H9 (cell line): ENCODE measurements around the gene ANXA10. TPM values are rescaled to one million over a fixed set of nuclear protein-coding genes. Genes with fewer than 3 reads are reported as not detected.

Source experiments
- DNase-seq: peaks from one replicate; pipeline ENCODE4 v3.0.0-alpha.2; 2017
- H2AFZ ChIP-seq: one replicate; pipeline ENCODE4 v1.6.1; 2013; ENCODE audit warnings: mild to moderate bottlenecking, low read length, control low read depth, moderate library complexity
- H2AK5ac ChIP-seq: 2 replicates; pipeline ENCODE4 v1.6.1; 2013; ENCODE audit warnings: low read length, control low read depth, mixed read lengths; ENCODE audit not compliant: insufficient read length
- H2BK120ac ChIP-seq: one replicate; pipeline ENCODE4 v1.6.1; 2013; ENCODE audit warnings: low read depth, mild to moderate bottlenecking, low read length, control low read depth, inconsistent platforms; ENCODE audit not compliant: poor library complexity, severe bottlenecking
- H2BK12ac ChIP-seq: 2 replicates; pipeline ENCODE4 v1.6.1; 2013; ENCODE audit warnings: low read length, control low read depth, mixed read lengths, low read depth; ENCODE audit not compliant: insufficient read length
- H2BK15ac ChIP-seq: 2 replicates; pipeline ENCODE4 v1.6.1; 2013; ENCODE audit warnings: low read depth, low read length, control low read depth
- H2BK20ac ChIP-seq: one replicate; pipeline ENCODE4 v1.6.1; 2013; ENCODE audit warnings: low read depth, mild to moderate bottlenecking, low read length, control low read depth, inconsistent platforms; ENCODE audit not compliant: poor library complexity, severe bottlenecking
- H2BK5ac ChIP-seq: 2 replicates; pipeline ENCODE4 v1.6.1; 2013; ENCODE audit warnings: low read length, control low read depth, mixed read lengths; ENCODE audit not compliant: insufficient read length
- H3K14ac ChIP-seq: 2 replicates; pipeline ENCODE4 v1.6.1; 2013; ENCODE audit warnings: low read length, control low read depth; ENCODE audit not compliant: insufficient read depth
- H3K18ac ChIP-seq: 2 replicates; pipeline ENCODE4 v1.6.1; 2013; ENCODE audit warnings: low read depth, mild to moderate bottlenecking, mixed read lengths, low read length, control low read depth; ENCODE audit not compliant: insufficient read length
- H3K23ac ChIP-seq: 2 replicates; pipeline ENCODE4 v1.6.1; 2013; ENCODE audit warnings: low read length, control low read depth, mixed read lengths, low read depth; ENCODE audit not compliant: insufficient read length
- H3K23me2 ChIP-seq: 2 replicates; pipeline ENCODE4 v1.6.1; 2013; ENCODE audit warnings: low read depth, mild to moderate bottlenecking, mixed read lengths, low read length, control low read depth; ENCODE audit not compliant: insufficient read length, poor library complexity, severe bottlenecking
- H3K27ac ChIP-seq: 2 replicates; pipeline ENCODE4 v1.5.1; 2013; ENCODE audit warnings: low read length, control low read depth, mixed read lengths, low read depth; ENCODE audit not compliant: insufficient read length
- H3K27me3 ChIP-seq: 2 replicates; pipeline ENCODE4 v1.6.1; 2013; ENCODE audit warnings: low read length, control low read depth, inconsistent platforms; ENCODE audit not compliant: insufficient read depth
- H3K4ac ChIP-seq: 2 replicates; pipeline ENCODE4 v1.6.1; 2013; ENCODE audit warnings: low read depth, mild to moderate bottlenecking, control low read depth, inconsistent platforms, low read length, moderate library complexity
- H3K4me1 ChIP-seq: 2 replicates; pipeline ENCODE4 v1.6.1; 2013; ENCODE audit warnings: low read length, control low read depth, inconsistent platforms; ENCODE audit not compliant: insufficient read depth
- H3K4me2 ChIP-seq: 2 replicates; pipeline ENCODE4 v1.6.1; 2013; ENCODE audit warnings: low read length, control low read depth, mixed read lengths; ENCODE audit not compliant: insufficient read length, insufficient read depth
- H3K56ac ChIP-seq: 2 replicates; pipeline ENCODE4 v1.6.1; 2013; ENCODE audit warnings: low read depth, mild to moderate bottlenecking, mixed read lengths, low read length, control low read depth; ENCODE audit not compliant: insufficient read length
- H3K79me1 ChIP-seq: 2 replicates; pipeline ENCODE4 v1.6.1; 2013; ENCODE audit warnings: low read depth, mild to moderate bottlenecking, moderate library complexity, low read length, control low read depth, inconsistent platforms; ENCODE audit not compliant: insufficient read depth, poor library complexity, severe bottlenecking
- H3K79me2 ChIP-seq: 2 replicates; pipeline ENCODE4 v1.6.1; 2013; ENCODE audit warnings: low read length, control low read depth, inconsistent platforms; ENCODE audit not compliant: insufficient read depth
- H3K9ac ChIP-seq: 2 replicates; pipeline ENCODE4 v1.6.1; 2013; ENCODE audit warnings: low read length, control low read depth, mixed read lengths; ENCODE audit not compliant: insufficient read length; ENCODE audit errors: extremely low read depth
- H3K9me3 ChIP-seq: one replicate; pipeline ENCODE4 v1.6.1; 2013; ENCODE audit warnings: low read depth, low read length, inconsistent platforms; ENCODE audit not compliant: control insufficient read depth
- H3T11ph ChIP-seq: one replicate; pipeline ENCODE4 v1.6.1; 2013; ENCODE audit warnings: mild to moderate bottlenecking, low read length, control low read depth, inconsistent platforms
- H4K20me1 ChIP-seq: one replicate; pipeline ENCODE4 v1.6.1; 2013; ENCODE audit not compliant: control insufficient read depth, insufficient read length, insufficient read depth
- H4K5ac ChIP-seq: 2 replicates; pipeline ENCODE4 v1.6.1; 2013; ENCODE audit warnings: low read depth, mild to moderate bottlenecking, mixed read lengths, low read length, control low read depth; ENCODE audit not compliant: insufficient read length
- H4K8ac ChIP-seq: replicated peaks from 2 replicates; pipeline ENCODE4 v1.6.1; 2013; ENCODE audit warnings: low read length, control low read depth, mixed read lengths, low read depth; ENCODE audit not compliant: insufficient read length
- H4K91ac ChIP-seq: 2 replicates; pipeline ENCODE4 v1.6.1; 2013; ENCODE audit warnings: low read depth, mild to moderate bottlenecking, moderate library complexity, mixed read lengths, low read length, control low read depth; ENCODE audit not compliant: insufficient read length
- H3K27ac Mint-ChIP-seq, 3 experiments: 2 replicates in 2 of 3; 3 replicates in 1 of 3; pipeline ENCODE4 v1.8.0; 2020 to 2021; ENCODE audit warnings: mixed read lengths in 3 of 3, mild to moderate bottlenecking in 1 of 3, moderate library complexity in 1 of 3
- H3K27me3 Mint-ChIP-seq: 2 replicates; pipeline ENCODE4 v1.8.0; 2021; ENCODE audit warnings: low read depth, mild to moderate bottlenecking, moderate library complexity, mixed read lengths
- H3K36me3 Mint-ChIP-seq, 3 experiments: 2 replicates in 2 of 3; 3 replicates in 1 of 3; pipeline ENCODE4 v1.8.0; 2020 to 2021; ENCODE audit warnings: low read depth in 3 of 3, mixed read lengths in 3 of 3; ENCODE audit not compliant: insufficient read depth in 1 of 3
- H3K4me1 Mint-ChIP-seq, 2 experiments: 2 replicates each; pipeline ENCODE4 v1.8.0; 2020; ENCODE audit warnings: mixed read lengths in 2 of 2
- H3K4me3 Mint-ChIP-seq, 2 experiments: 2 replicates in 1 of 2; 3 replicates in 1 of 2; pipeline ENCODE4 v1.8.0; 2020 to 2021; ENCODE audit warnings: mild to moderate bottlenecking in 2 of 2, mixed read lengths in 2 of 2, moderate library complexity in 1 of 2
- H3K9me3 Mint-ChIP-seq, 2 experiments: 2 replicates in 1 of 2; 3 replicates in 1 of 2; pipeline ENCODE4 v1.8.0; 2020; ENCODE audit warnings: mild to moderate bottlenecking in 2 of 2, mixed read lengths in 2 of 2, moderate library complexity in 1 of 2
- CTCF ChIP-seq: fragments of 200-600 bp; sonication (generic); conservative IDR thresholded peaks from 3 replicates; pipeline ENCODE4 v1.8.0; 2021; ENCODE audit warnings: antibody characterized with exemption, mild to moderate bottlenecking
- WGBS: extraction: QIAGEN DNeasy Blood & Tissue Kit; methylation state at CpG from one replicate; pipeline ENCODE4 v1.1.7; 2013; ENCODE audit warnings: missing lambda C conversion rate, low lambda C conversion rate, mixed read lengths; ENCODE audit not compliant: insufficient read length; ENCODE audit errors: extremely low coverage; 5-methylcytosine and 5-hydroxymethylcytosine counted together
- total RNA-seq: library from RNA; stranded (reverse); gene quantifications from 2 replicates; pipeline ENCODE4 v1.2.1, GENCODE V29; 2021

ANXA10 gene
- total RNA-seq, 1 experiment from 2014 or later: not detected

GRCh38 chr4:168059251-168059650, 33.1 kb upstream of the ANXA10 start:
- Mint-ChIP-seq H3K9me3 (no peaks in the 10 kb centered on the region), H3K27me3 (no peaks in the 10 kb centered on the region), H3K4me1 (no peaks in the 10 kb centered on the region), H3K27ac (no peak overlapping the region), H3K4me3 (no peak overlapping the region), H3K36me3 (no peaks in the 10 kb centered on the region)
- H3K4me2 ChIP-seq: no peak overlapping the region
- H3K9me3 ChIP-seq: no peaks in the 10 kb centered on the region
- no peak overlapping the region for H2BK20ac ChIP-seq
- H3K14ac ChIP-seq: no peak overlapping the region
- no peak overlapping the region for H3K9ac ChIP-seq
- H3K18ac ChIP-seq: no peak overlapping the region
- H4K5ac ChIP-seq: no peak overlapping the region
- no peak overlapping the region for H4K91ac ChIP-seq
- DNase-seq: no peak
- no peak overlapping the region for H3K27ac ChIP-seq
- no peak overlapping the region for H3K23ac ChIP-seq
- no peaks in the 10 kb centered on the region for H3K79me1 ChIP-seq
- H3K56ac ChIP-seq: no peak overlapping the region
- H2AFZ ChIP-seq: no peak overlapping the region
- no peaks in the 10 kb centered on the region for H4K20me1 ChIP-seq
- H2BK12ac ChIP-seq: no peak overlapping the region
- H3K4me1 ChIP-seq: no peaks in the 10 kb centered on the region
- H2BK120ac ChIP-seq: no peak overlapping the region
- no peak overlapping the region for H4K8ac ChIP-seq
- H3K79me2 ChIP-seq: no peaks in the 10 kb centered on the region
- no peak for TF ChIP-seq CTCF
- no peak overlapping the region for H3T11ph ChIP-seq
- H2BK5ac ChIP-seq: no peak overlapping the region
- no peak overlapping the region for H2BK15ac ChIP-seq
- no peaks in the 10 kb centered on the region for H3K27me3 ChIP-seq
- WGBS: no CpG with 5 or more reads among the region's 1 CpG
- no peaks in the 10 kb centered on the region for H3K23me2 ChIP-seq
- no peak overlapping the region for H2AK5ac ChIP-seq
- H3K4ac ChIP-seq: no peak overlapping the region
